Measurements from ENCODE around the gene DMRTA2. TPM values are rescaled to one million over a fixed set of nuclear protein-coding genes. Genes with fewer than 3 reads are reported as not detected.
"Not testable (repeated sequence)": the region's sequence is repeated elsewhere in the genome, so short reads cannot be mapped to it uniquely, and the experiment has no call there.

Gene DMRTA2
- total RNA-seq, 1 donor from 2014 or later: not detected

DNA sequence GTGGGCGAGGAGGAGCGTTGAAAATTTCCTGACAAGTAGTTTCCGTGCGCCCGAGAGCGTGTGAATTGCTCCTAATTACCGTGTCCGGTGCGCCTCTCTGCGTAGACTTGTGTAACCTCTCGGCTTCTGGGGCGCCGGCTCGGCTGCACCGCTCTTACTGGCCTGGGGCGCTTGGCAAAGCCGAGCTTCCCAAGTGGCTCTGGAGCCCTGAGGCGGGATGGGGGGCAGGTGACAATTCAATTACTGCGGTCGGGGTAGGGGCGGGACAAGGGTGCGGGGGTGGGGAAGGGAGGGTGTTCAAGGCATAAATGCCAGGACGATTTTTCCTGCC is 392 bp upstream of the DMRTA2 start:
- no peak for DNase-seq

- DNase-seq: no peak
Observed at GRCh38 chr1:50422675-50422945, 633 bp downstream of the DMRTA2 start.

DNA sequence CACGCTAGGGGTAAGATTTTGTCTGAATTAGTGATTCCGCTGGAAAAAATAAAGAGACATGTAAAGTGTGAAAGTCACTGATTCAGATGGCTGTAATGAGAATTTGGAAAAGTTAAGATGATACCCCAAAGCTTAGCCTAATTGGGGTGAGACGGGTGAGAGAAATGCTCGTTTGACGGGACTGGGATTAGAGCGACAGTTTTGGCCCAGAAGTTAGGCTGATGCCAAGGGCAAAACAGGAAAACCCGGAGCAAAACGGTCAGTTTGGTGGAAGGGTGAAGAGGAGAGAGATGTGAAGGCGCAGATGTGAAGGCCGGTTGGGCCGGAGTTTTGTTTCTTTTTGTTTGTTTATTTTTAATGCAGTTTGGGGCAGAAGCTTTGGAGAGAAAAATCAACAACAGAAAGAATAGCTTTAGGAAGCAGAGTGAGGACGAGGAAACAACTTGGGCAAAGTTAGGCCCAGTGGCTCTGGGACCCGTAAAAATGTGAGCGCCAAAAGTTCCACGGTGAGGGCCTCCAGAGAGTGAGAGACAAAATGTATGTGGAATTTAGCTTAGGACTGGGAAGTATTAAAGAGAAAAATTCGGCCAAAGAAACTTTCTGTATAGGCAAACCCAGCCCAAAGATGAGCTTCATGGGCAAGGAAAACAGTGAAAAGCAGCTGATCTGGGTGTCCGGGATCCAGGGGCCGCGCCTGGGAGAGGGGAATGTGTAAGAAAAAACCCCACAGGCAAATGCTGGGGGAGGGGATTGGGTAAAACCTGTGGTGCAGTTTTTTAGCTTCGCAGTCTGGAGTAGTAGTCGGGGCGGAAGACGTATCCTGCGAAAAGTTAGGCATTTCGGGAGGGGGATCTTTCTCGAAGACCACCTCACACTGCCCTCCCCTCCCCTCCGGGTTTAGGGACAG is 1.2 kb downstream of the DMRTA2 start:
- DNase-seq: no peak

DNA sequence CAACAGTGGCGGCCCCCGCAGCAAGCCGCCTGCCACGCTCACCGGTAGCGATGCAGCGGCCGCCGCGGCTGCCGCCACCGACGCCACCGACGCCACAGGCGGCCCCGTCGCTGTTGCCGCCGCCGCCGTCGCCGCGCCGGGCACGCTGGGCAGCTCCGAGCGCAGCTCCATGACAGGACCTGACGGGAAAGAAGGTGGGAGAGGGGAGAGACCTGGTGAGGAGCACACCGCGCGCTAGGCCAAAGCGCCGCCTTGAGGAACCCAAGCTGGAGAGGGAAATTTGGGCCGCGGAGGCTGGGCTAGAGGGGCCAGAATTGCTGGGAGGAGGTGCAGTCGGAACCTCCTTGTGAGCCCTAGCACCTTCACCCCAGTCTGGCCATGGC is 1.9 kb downstream of the DMRTA2 start:
- DNase-seq: no peak

DNA sequence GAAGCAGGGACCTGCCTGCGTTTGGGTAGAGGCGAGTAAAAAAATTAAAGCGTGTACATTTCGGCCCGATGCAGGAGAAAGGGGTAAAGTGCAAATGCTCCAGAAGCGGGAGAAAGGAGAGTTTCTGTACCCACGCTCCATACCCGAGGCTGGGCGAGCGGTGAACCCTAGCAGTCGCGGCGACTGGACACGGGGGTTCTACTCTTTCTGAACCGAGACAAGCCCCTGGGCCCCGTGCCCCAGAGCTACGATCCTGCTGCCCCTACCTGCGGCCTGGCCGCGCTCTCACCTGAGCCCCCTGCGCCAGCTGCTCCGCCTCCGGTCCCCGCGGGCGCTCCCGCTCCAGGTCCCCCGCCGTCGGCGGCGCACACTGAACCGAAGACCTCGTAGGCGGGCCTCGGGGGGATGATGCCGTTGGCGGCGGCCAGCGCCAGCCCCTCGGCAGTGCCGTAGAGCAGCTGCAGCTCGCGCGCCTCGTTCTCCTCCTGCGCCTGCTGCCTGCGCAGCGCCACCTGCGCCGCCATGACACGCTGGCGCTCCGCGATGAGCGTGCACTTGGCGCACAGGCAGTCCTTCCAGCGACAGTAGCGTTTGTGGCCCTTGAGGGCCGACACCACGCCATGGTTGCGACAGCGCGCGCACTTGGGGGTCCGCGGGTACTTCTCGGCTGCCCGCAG is 2.4 kb downstream of the DMRTA2 start:
- DNase-seq: no peak

- DNase-seq: no peak
Observed at GRCh38 chr1:50419907-50420677, 3.2 kb downstream of the DMRTA2 start.

DNA sequence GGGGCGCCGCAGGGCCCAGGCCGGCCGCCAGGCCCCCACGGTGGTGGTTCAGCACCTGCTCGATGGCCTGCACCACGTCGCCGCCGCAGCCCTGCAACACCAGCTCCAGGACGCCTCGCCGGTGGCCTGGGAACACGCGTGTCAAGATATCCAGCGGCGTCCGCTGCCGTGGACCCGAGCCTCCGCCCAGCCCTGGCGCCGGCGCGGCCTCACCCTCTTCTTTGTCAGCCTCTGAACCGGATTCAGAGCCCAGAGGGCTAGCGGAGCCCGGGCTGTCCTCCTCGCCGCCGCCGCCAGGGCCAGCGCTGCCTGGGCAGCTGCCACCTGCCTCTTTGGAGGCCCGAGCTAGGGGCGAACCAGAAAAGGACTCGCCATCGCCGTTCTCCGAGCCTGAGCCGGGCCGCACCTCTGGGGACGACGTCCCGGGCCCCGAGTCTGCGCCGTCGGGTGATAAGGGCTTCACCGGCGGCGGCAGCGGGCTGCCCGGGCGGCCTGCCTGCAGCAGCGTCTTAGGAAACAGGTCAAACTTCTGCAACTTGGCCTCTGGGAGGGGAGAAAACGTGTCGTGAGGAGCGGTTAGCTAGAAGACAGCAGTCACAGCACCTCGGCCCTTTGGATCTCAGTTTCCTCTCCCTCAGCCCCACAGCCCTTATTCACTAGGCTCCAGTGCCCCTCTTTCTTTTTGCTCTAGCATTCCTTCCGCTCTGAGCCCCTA is 3.9 kb downstream of the DMRTA2 start:
- DNase-seq: no peak

GRCh38 chr1:50418600-50419109 is 4.6 kb downstream of the DMRTA2 start:
- no peak for DNase-seq

- no peak for DNase-seq
Observed at GRCh38 chr1:50417946-50418599, 5.2 kb downstream of the DMRTA2 start.

DNA sequence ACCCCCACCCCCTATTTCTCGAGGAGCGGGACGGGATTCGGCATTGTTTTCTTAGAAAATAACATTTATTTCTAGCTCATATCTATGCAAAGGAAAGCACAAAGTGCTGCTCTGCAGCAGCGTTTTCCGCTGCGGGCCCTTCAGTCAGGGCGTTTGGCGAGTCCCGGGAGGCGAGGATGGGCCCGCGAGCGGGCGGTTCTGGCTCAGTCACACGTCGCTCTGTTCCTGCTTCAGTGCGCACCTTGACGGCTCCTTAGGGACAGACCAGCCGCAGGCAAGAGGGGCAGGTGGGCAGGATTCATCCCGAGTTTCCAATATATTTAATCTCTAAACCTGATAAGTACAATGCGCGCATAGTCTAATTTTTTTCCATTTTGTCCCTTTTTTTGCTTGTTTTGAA is 5.7 kb downstream of the DMRTA2 start:
- no peak for DNase-seq

DNA sequence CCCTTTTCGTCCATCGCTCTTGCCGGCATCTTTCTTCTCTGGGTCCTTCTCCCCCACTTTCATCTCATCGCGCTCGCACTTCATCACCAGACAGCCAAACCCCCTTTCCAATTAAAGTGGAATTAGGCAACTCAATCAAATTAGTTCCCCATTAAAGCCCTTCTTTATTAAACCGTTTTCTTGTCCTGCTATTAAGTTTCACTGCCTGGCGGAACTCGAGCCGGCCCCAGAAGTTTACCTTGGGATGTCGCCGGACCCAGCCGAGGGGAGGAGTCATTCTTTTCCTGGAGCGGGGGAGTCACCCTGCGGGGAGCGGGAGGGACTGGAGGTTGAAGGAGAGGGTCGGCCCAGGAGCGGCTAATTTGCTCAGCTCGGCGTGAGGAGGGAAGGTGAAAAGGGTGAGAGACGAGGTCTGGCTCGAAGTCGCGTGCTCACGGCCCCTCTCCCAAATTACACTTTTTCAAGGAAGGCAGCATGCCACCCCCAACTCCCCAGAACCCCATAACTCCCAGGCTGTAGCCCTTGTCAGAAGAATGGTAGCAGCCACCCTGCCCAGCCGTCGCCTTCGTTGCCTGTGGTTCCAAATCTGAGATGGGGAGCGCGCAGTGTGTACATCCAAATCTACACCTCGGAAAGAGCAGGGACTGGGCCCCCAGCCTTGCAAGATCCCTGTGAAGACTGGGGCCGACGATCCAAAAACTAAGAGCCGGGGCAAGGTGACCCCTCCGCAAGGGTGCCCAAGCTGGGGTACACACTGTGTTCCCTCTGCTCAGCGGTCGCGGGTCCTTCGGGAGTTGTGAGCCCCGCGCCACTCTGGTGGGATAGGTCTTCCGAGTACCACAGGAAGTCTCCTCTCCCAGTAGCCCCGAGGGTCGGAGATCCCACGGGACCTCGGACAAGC is 6.4 kb downstream of the DMRTA2 start:
- DNase-seq: no peak

- no peak for DNase-seq
Observed at GRCh38 chr1:50416150-50416527, 7.1 kb downstream of the DMRTA2 start.

GRCh38 chr1:50415235-50416149 is 7.8 kb downstream of the DMRTA2 start:
- no peak for DNase-seq

GRCh38 chr1:50414853-50415234 is 8.4 kb downstream of the DMRTA2 start:
- no peak for DNase-seq

DNA sequence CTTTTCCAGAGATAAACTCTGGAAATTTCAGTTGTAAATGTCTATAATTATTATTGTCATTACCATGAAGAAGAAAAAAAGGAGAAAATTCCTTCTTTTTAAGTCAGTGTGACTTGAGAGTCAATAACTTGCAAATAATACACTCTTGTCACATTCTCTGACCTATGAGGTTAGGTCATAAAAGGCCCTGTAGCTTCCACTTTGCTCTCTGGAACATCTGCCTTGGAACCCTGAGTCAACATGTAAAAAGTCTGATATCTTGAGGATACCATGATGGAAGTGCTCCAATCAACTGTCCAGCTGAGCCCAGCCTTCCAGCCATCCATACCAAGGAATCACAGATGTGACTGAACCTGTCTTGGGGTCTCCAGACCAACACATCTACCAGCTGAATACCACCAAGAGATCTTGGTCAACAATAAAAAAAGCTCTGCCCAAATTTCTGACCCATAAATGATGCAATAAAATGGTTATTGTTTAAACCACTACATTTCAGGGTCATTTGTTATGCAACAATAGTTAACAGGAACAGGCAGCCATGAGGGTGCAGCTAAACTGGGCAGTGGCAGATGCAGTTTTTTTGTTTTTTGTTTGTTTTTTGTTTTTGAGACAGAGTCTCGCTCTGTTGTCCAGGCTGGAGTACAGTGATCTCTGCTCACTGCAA is 10.3 kb downstream of the DMRTA2 start:
- DNase-seq: no peak

- no peak for DNase-seq
Observed at GRCh38 chr1:50405814-50406213, 17.4 kb downstream of the DMRTA2 start.

GRCh38 chr1:50393522-50394120 is 29.6 kb downstream of the DMRTA2 start:
- DNase-seq: no peak

DNA sequence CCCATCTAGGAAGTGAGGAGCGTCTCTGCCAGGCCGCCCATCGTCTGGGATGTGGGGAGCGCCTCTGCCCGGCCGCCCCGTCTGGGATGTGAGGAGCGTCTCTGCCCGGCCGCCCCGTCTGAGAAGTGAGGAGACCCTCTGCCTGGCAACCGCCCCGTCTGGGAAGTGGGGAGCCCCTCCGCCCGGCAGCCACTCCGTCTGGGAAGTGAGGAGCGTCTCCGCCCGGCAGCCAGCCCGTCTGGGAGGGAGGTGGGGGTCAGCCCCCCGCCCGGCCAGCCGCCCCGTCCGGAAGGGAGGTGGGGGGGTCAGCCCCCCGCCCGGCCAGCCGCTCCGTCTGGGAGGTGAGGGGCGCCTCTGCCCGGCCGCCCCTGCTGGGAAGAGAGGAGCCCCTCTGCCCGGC is 41.7 kb downstream of the DMRTA2 start:
- DNase-seq: not testable (repeated sequence)

- DNase-seq: no peak
Observed at GRCh38 chr1:50378770-50379169, 44.5 kb downstream of the DMRTA2 start.

Measured in tongue (tissue), 2 donors.